Gastroesophageal sphincter (tissue), 4 donors: ENCODE data around the gene PSD. TPM values are rescaled to one million over a fixed set of nuclear protein-coding genes. Genes with fewer than 3 reads are reported as not detected.
"Not testable (repeated sequence)": the region's sequence is repeated elsewhere in the genome, so short reads cannot be mapped to it uniquely, and the experiment has no call there.

Experiments
- ATAC-seq: fragments of 150-250 bp; one replicate; pipeline ENCODE4 v1.9.1; 2016; ENCODE audit warnings: mild to moderate bottlenecking, moderate library complexity
- H3K27ac ChIP-seq, 4 donors: fragments of 200-600 bp; sonication (generic) in 3 of 4; 1 replicate in 3 of 4; 2 replicates in 1 of 4; pipeline ENCODE4 v1.5.1; 2016 to 2019
- H3K27me3 ChIP-seq: fragments of 200-600 bp; sonication (generic); one replicate; pipeline ENCODE4 v1.5.1; 2019
- H3K36me3 ChIP-seq, 2 donors: fragments of 200-600 bp; sonication (generic); one replicate each; pipeline ENCODE4 v1.5.1; 2019; ENCODE audit warnings: control low read depth in 1 of 2
- H3K4me1 ChIP-seq, 3 donors: fragments of 200-600 bp; sonication (generic); 1 replicate in 2 of 3; 2 replicates in 1 of 3; pipeline ENCODE4 v1.5.1; 2016 to 2019; ENCODE audit warnings: control low read depth in 2 of 3
- H3K4me3 ChIP-seq, 2 donors: fragments of 200-600 bp; sonication (generic); one replicate each; pipeline ENCODE4 v1.5.1; 2019; ENCODE audit warnings: mild to moderate bottlenecking in 1 of 2, moderate library complexity in 1 of 2
- H3K9me3 ChIP-seq, 3 donors: fragments of 200-600 bp; sonication (generic); one replicate each; pipeline ENCODE4 v1.5.1; 2017 to 2019; ENCODE audit warnings: control low read depth in 2 of 3
- EP300 ChIP-seq: sonication (generic); formaldehyde crosslinking; IDR thresholded peaks from one replicate; pipeline ENCODE4 v1.6.1; 2017; ENCODE audit warnings: antibody characterized with exemption, mild to moderate bottlenecking
- POLR2A ChIP-seq, 2 donors: fragments of 450-650 bp; IDR thresholded peaks; one replicate each; pipeline ENCODE4 v1.6.1; 2017; ENCODE audit warnings: antibody characterized with exemption in 2 of 2, mild to moderate bottlenecking in 2 of 2, moderate library complexity in 1 of 2
- POLR2AphosphoS5 ChIP-seq: sonication (generic); formaldehyde crosslinking; IDR thresholded peaks from one replicate; pipeline ENCODE4 v1.6.1; 2017; ENCODE audit warnings: antibody characterized with exemption
- WGBS, 2 donors: methylation state at CpG; one replicate each; pipeline ENCODE4 v1.1.5; 2018; ENCODE audit warnings: low coverage in 1 of 2; 5-methylcytosine and 5-hydroxymethylcytosine counted together
- total RNA-seq, 4 donors: library from RNA; depleted of rRNA; stranded (reverse); fragments of >200 nt; gene quantifications; one replicate each; pipeline ENCODE4 v1.1.0, GENCODE V29; 2016
- TF ChIP-seq, protein P1 (sequence below), 4 experiments: fragments of 200-600 bp in 2 of 4; fragments of 450-650 bp in 2 of 4; sonication (generic) in 1 of 4; IDR thresholded peaks; one replicate each; pipeline ENCODE4 v1.5.1; 2017 to 2019; ENCODE audit warnings: antibody characterized with exemption in 4 of 4, mild to moderate bottlenecking in 2 of 4, moderate library complexity in 2 of 4

PSD gene
- total RNA-seq, 4 donors from 2014 or later = 28.6 to 195 (median 41.4) TPM

DNA sequence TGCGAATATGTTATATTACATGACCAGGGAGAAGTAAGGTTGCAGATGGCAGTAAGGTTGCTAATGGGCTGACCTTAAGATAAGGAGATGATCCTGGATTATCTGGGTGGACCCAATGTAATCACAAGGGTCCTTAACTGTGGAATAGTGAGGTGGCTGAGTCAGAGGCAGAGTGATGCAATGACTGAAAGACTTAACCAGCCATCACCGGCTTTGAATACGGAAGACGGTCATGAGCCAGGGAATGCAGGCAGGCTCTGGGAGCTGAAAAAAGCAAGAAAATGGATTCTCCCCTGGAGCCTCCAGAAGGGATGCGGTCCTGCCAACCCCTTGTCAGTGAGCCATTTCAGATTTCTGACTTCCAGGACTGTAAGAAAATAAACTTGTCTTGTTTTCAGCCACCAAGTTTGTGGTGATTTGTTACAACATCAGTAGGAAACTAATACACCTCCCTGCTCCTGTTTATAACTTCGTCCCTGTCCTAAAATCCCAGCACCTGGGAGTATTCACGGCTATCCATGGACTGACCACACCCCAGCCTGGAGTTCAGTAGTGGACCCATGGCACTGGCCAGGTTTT lies 37.4 kb upstream of the PSD start:
- Histone ChIP-seq H3K27ac (no peak overlapping the region), H3K27me3 (no peaks in the 10 kb centered on the region), H3K9me3 (no peaks in the 10 kb centered on the region), H3K36me3 (no peaks in the 10 kb centered on the region), H3K4me3 (no peak overlapping the region), H3K4me1 (peaks cover 0 to 13% (median 9%) of the 10 kb centered on the region in 3 donors)
- ATAC-seq = peak; percentile 57
- no peak for TF ChIP-seq POLR2A (IDR thresholded peaks at IDR 0.05)
- TF ChIP-seq, protein P1, sequence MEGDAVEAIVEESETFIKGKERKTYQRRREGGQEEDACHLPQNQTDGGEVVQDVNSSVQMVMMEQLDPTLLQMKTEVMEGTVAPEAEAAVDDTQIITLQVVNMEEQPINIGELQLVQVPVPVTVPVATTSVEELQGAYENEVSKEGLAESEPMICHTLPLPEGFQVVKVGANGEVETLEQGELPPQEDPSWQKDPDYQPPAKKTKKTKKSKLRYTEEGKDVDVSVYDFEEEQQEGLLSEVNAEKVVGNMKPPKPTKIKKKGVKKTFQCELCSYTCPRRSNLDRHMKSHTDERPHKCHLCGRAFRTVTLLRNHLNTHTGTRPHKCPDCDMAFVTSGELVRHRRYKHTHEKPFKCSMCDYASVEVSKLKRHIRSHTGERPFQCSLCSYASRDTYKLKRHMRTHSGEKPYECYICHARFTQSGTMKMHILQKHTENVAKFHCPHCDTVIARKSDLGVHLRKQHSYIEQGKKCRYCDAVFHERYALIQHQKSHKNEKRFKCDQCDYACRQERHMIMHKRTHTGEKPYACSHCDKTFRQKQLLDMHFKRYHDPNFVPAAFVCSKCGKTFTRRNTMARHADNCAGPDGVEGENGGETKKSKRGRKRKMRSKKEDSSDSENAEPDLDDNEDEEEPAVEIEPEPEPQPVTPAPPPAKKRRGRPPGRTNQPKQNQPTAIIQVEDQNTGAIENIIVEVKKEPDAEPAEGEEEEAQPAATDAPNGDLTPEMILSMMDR (IDR thresholded peaks at IDR 0.05) = no peak
- TF ChIP-seq POLR2AphosphoS5 = no peak
- no peak for TF ChIP-seq EP300
- 77 to 83% methylated on average over 2 to 7 of the region's 7 CpGs for WGBS, 2 donors

DNA sequence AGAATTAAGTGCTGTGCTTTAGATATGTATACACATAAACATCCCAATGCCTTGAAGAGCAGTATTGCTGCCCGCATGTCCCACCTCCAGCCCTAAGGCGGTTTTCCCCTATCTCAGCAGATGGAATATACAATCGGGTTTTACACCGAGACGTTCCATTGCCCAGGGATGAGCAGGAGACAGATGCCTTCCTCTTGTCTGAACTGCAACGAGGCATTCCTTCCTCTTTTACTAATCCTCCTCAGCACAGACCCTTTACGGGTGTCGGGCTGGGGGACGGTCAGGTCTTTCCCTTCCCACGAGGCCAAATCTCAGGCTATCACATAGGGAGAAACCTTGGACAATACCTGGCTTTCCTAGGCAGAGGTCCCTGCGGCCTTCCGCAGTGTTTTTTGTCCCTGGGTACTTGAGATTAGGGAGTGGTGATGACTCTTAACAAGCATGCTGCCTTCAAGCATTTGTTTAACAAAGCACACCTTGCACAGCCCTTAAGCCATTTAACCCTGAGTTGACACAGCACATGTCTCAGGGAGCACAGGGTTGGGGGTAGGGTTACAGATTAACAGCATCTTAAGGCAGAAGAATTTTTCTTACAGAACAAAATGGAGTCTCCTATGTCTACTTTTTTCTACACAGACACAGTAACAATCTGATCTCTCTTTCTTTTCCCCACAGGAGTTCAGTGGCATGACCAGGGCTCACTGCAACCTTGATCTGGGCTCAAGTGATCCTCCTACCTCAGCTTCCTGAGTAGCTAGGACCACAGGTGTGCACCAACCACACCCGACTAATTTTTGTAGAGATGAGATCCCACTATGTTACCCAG lies 36.3 kb upstream of the PSD start:
- not testable (repeated sequence) for H3K36me3 ChIP-seq, H3K4me3 ChIP-seq, H3K9me3 ChIP-seq, H3K27me3 ChIP-seq, H3K27ac ChIP-seq, ATAC-seq
- 73 to 78% methylated on average over 4 to 9 of the region's 13 CpGs for WGBS, 2 donors
- peaks cover 0 to 14% (median 6%) of the 10 kb centered on the region in 3 donors for H3K4me1 ChIP-seq

DNA sequence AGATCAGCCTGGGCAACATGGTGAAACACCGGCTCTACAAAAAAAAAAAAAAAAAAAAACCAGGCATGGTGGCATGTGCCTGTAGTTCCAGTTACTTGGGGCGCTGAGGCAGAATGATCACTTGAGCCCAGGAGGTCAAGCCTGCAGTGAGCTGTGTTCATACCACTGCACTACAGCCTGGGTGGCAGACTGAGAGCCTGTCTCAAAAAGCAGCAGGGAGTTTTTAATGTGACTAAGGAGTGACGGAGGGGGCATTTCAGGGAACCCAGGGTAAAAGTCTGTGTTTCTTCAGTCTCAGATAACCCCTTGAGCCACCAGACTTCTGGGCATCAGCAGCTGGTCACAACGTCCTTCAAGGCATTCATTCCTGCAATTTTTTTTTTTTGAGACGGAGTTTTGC lies 34.9 kb upstream of the PSD start:
- TF ChIP-seq POLR2AphosphoS5 (no peak), POLR2A (IDR thresholded peaks at IDR 0.05) (no peak), EP300 (no peak)
- TF ChIP-seq, protein P1 (IDR thresholded peaks at IDR 0.05) = no peak
- H3K4me3 ChIP-seq = no peak overlapping the region
- WGBS, 2 donors = 79 to 80% methylated on average over 4 to 5 of the region's 5 CpGs
- peaks cover 0 to 23% (median 6%) of the 10 kb centered on the region in 3 donors for H3K4me1 ChIP-seq
- no peaks in the 10 kb centered on the region for H3K27me3 ChIP-seq
- ATAC-seq = no peak
- H3K9me3 ChIP-seq = no peaks in the 10 kb centered on the region
- H3K36me3 ChIP-seq = no peaks in the 10 kb centered on the region
- peak overlapping the region in 3 of 4 donors; percentile 31 to 40 (median 32) for H3K27ac ChIP-seq

DNA sequence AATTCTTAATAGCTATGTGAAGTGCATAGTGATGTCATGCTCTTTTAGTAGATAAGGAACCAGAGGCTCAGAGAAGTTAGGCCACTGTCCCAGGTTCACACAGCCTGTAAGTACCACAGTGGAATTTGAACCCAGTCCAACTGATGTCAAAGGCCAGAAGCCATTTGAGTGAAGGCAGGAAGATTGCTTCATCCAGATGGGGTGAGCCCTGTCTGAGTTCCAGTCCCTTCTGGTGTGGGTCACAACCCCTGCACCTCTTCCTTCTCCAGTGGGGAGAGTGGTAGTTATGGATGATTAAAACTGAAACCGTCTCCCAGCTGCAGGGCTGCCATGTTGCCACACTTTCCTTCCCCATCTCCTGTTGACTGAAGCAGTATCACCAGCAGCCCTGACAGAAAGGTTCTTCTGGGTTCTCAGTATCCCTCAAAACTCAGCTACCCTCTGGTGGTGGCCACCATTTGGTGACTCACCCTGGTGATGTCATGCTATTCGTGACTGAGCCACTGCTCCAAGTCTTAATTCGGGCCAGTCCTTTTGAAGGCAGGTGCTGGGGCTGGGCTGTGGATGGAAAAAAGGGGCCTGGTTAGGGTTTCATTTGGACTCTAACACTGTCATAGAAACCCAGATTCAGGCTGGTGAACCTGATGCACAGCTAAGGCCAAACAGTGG lies 34.2 kb upstream of the PSD start:
- no peaks in the 10 kb centered on the region for H3K27me3 ChIP-seq
- peak; percentile 21 for ATAC-seq
- 36 to 67% methylated on average over 1 to 3 of the region's 3 CpGs for WGBS, 2 donors
- H3K4me1 ChIP-seq = peaks cover 0 to 23% (median 6%) of the 10 kb centered on the region in 3 donors
- H3K27ac ChIP-seq = peak overlapping the region in 3 of 4 donors; percentile 31 to 40 (median 32)
- TF ChIP-seq, protein P1 (IDR thresholded peaks at IDR 0.05) = no peak
- no peak overlapping the region for H3K4me3 ChIP-seq
- no peaks in the 10 kb centered on the region for H3K36me3 ChIP-seq
- H3K9me3 ChIP-seq = no peaks in the 10 kb centered on the region

DNA sequence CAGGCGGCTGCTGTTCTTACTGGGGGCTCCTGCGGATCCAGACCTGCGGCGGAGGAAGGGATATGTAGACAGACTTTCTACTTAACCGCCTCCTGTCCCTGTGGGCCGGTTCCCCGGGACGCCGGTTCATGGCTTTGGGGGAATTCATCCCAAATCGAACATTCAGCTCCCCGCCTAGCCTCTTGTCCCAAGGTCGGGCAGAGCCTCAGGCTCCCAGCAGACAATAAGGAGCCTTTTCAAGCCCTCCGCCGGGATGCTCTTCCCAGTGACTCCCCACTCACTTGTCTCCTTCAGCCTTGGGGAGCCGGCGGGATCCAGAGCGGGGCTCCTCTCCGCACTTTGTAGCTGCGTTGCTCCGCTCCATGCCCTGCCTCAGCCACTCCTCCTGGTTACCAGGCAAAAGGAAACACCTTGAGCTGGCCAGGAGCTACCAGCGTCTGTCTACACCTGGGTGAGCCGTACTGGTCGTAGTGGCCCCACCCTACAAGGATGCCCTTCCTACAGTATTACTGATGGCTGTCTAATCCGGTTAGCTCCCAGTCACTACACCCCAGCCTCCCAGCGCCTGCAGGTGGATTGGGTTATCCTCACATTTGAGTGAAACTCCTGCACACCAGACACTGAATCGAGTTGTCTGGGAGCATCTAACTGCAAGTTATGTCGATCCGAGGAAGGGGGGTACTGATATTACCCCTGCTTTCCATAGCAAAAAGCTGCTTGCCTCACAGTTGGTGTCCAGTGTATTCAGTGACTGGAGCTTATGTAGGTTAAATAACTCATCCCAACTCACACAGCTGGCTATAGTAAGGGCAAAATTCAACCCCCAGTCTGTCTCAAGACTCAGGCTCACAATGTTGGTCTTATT lies 32.8 kb upstream of the PSD start, which contains the start of gene C10orf95:
Gene C10orf95, minus strand, starts transcription at position 439 of the 865 bp plus-strand sequence. CDS start 450 bp downstream, outside the sequence.
- Histone ChIP-seq H3K27ac (peak within 1 kb of the TSS; percentile 6 to 93 (median 87)), H3K9me3 (no peaks in the 10 kb centered on the region), H3K36me3 (no peaks in the 10 kb centered on the region), H3K4me3 (peak within 1 kb of the TSS; percentile 62 to 89), H3K4me1 (peaks cover 0 to 23% (median 6%) of the 10 kb centered on the region in 3 donors), H3K27me3 (no peaks in the 10 kb centered on the region)
- ATAC-seq = no peak
- no peak for TF ChIP-seq POLR2AphosphoS5
- no peak for TF ChIP-seq EP300
- TF ChIP-seq POLR2A (IDR thresholded peaks at IDR 0.05) = no peak
- TF ChIP-seq, protein P1 (IDR thresholded peaks at IDR 0.05) = no peak
- 0 to 40% methylated on average over 2 to 16 of the region's 28 CpGs for whole genome bisulfite sequencing, 2 donors
